Smooth muscle cell of the brain vasculature (primary cell): ENCODE measurements around the gene ESYT2.
"Not testable (repeated sequence)": the region's sequence is repeated elsewhere in the genome, so short reads cannot be mapped to it uniquely, and the experiment has no call there.

Experiments used
- DNase-seq: peaks from one replicate; pipeline ENCODE4 v3.0.0-alpha.2; 2012; ENCODE audit warnings: low read depth, low spot score

Gene ESYT2

GRCh38 chr7:158727690-158728089 lies 101.6 kb downstream of the ESYT2 start:
- no peak for DNase-seq

GRCh38 chr7:158726277-158726807 lies 103.0 kb downstream of the ESYT2 start:
- no peak for DNase-seq

GRCh38 chr7:158725506-158725800 lies 103.9 kb downstream of the ESYT2 start:
- DNase-seq = no peak

- DNase-seq = no peak
Observed at GRCh38 chr7:158724658-158725505, 104.4 kb downstream of the ESYT2 start.

GRCh38 chr7:158723714-158724385 lies 105.5 kb downstream of the ESYT2 start:
- no peak for DNase-seq

- DNase-seq = no peak
Observed at GRCh38 chr7:158723266-158723665, 106.0 kb downstream of the ESYT2 start.

GRCh38 chr7:158722574-158723237 lies 106.6 kb downstream of the ESYT2 start:
- DNase-seq = no peak

GRCh38 chr7:158720112-158720511 lies 109.2 kb downstream of the ESYT2 start:
- no peak for DNase-seq

- no peak for DNase-seq
Observed at GRCh38 chr7:158716802-158717201, 112.5 kb downstream of the ESYT2 start.

GRCh38 chr7:158710651-158711102 lies 118.6 kb downstream of the ESYT2 start:
- peak; percentile 35 for DNase-seq

GRCh38 chr7:158707610-158708009 lies 121.7 kb downstream of the ESYT2 start:
- DNase-seq = no peak

- DNase-seq = no peak
Observed at GRCh38 chr7:158706710-158707590, 122.4 kb downstream of the ESYT2 start.

GRCh38 chr7:158706273-158706704 lies 123.0 kb downstream of the ESYT2 start:
- no peak for DNase-seq

GRCh38 chr7:158705234-158705850 lies 124.0 kb downstream of the ESYT2 start:
- no peak for DNase-seq

GRCh38 chr7:158704524-158705233 lies 124.6 kb downstream of the ESYT2 start, which contains the start of gene NCAPG2:
TSS of gene NCAPG2 (minus strand) at chr7:158704804. CDS start at chr7:158701899, 2,905 bp downstream.
- peak; percentile 93 for DNase-seq

GRCh38 chr7:158703679-158704523 lies 125.4 kb downstream of the ESYT2 start:
- not testable (repeated sequence) for DNase-seq

GRCh38 chr7:158702944-158703343 lies 126.4 kb downstream of the ESYT2 start:
- DNase-seq = no peak

GRCh38 chr7:158702196-158702595 lies 127.1 kb downstream of the ESYT2 start:
- no peak for DNase-seq

- no peak for DNase-seq
Observed at GRCh38 chr7:158700008-158700407, 129.3 kb downstream of the ESYT2 start.
